RCC 7860 (cell line): ENCODE data around the gene NPAS1.
A peak's percentile ranks its signal among the peaks of the same experiment; 100 is the strongest.
"Not testable (repeated sequence)": the region's sequence is repeated elsewhere in the genome, so short reads cannot be mapped to it uniquely, and the experiment has no call there.

Experiments
- DNase-seq: peaks from one replicate; pipeline ENCODE4 v3.0.0-alpha.2; 2015; ENCODE audit warnings: low spot score
- FAIRE-seq: peaks from 2 replicates; lab custom pipeline; 2012; peaks lifted over from hg19 to GRCh38; lab: Jason Lieb, UNC

NPAS1 gene

DNA sequence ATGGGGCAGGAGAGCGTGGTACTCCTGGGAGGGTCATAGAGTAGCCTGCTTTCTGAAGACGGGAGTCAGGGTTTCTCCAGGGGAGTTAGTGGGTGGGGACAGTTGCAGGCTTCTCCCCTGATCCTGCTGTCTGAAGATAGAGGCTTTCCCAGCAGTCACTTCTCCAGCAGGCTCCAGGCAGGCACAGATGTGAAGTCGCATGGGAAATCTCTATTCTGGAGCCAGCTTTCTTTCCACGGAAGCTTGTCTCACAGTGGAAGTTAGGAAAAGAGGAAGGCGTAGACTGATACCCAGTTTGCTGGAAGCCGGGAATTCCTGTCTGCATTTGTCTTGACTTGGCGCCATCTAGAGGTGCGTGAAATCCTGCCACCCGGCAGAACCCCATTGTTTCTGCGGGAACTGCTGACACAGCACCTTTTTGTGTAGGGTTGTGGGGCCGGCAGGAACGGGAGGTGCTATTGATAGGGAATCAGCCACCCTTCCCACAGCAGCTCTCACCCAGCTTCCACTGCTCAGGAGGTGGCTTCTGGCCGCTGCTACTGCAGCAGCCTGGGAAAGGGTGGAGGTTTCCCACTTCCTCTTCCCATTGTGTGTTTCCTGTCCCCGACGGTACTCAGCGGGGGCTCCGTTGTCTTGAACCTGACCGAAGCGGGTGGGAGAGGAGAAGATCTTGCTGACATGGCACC lies 28.5 kb upstream of the NPAS1 start:
- FAIRE-seq (no peak), DNase-seq (peak; percentile 61)

DNA sequence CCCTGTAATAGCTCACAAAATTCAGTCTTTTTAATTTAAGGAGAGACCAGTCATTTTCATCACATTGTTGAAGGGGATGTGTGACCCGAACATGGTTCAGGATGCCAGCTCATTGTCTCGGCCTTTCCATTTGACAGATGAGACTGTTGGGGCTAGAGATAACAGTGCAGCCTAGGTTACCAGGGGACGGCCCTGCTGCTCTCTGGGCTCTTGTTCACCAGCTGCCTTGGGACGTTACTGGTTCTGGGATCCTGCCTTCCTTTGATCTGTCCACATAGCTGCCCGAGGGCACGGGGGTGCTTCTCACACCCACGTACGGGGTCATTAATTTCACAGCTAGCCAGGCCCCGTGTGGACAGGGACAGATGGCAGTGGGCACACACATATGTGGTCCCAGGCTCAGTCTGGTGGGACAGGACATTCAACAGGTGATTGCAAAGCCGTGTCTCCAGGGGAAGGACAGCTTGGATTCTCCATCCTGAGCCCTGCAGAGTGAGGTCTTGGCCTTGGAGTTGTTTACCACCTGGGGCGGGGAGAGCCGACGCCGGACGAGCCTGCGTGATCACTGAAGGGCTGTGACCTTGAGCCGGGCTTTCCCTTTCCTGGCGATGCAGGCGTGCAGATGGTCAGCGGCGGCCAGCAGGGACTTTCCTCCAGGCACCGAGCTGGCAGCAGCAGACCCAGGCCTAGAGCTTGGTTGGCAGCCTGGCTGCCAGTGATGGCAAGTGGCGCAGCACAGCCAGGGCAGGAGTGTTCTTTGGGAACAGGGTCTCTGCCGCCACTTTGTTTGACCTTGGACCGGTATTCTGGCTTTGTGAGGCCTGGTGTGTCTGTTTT lies 26.7 kb upstream of the NPAS1 start:
- no peak for DNase-seq
- FAIRE-seq: no peak

DNA sequence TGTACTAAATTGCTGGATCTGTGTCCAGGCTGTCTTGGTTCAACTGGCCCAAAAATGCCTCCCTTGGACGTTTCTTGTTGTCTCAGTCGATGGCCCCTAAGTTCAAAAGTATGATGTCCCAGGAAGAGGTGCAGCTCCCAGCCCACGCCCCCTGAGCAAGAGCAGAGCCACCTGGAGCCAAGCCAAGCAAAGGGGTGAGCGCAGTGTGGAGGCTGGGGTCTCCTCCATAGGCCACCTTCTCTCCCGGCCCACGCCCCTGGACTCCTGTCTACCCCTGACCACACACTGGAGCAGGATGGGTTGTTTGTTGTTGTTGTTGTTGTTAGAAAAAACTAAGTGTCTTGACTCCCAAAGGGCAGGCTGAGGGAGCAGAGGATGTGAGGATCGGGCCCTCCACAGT lies 26.0 kb upstream of the NPAS1 start:
- FAIRE-seq (no peak), DNase-seq (no peak)

DNA sequence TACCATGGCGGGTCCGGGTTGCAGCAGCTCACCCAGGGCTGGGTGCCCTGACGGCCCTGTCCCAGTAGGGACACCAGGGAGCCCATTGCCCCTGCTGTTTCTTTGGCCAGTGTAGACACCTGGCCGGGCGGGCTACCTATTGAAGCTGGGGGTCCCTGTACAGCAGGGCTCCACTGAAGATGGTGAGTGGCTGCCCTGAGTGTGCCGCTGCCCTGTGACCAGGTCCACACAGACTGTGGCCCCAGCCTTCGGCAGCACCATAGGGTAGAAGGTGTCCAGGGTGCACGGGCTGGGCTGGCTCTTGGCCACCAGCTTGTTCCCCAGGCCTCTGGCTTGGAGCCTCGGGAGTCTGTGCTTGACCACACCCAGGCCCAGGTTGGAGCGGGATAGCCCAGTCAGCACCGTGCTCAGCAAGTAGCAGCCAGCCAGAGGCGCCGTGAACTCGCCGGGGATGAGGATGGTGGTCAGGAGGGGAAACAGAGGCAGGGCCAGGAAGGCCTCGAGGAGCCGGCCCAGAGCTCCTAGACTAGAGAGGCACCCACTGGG lies 25.4 kb upstream of the NPAS1 start:
- no peak for FAIRE-seq

DNA sequence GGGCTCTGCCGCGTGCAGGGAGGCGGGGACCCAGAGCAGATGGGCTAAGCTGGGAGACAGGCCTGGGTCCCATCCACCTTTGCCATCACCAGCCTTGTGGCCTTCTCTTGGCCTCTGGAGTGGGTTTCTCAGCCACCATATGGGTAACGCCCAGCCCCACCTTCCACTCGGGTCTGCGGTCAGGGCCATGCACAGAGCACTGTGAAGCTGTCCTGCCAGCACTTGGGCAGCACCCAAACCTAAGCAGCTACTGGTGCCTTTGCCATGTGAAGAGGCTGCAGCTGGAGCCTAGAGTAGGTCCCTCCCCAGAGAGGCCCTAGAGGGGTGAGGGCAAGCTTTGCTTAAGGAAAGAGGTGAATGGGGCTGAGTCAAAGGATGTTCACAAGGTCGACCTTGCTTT lies 24.1 kb upstream of the NPAS1 start:
- FAIRE-seq: no peak

More for the DNA sequence above, 25.4 kb upstream of the NPAS1 start:
- DNase-seq: no peak

DNA sequence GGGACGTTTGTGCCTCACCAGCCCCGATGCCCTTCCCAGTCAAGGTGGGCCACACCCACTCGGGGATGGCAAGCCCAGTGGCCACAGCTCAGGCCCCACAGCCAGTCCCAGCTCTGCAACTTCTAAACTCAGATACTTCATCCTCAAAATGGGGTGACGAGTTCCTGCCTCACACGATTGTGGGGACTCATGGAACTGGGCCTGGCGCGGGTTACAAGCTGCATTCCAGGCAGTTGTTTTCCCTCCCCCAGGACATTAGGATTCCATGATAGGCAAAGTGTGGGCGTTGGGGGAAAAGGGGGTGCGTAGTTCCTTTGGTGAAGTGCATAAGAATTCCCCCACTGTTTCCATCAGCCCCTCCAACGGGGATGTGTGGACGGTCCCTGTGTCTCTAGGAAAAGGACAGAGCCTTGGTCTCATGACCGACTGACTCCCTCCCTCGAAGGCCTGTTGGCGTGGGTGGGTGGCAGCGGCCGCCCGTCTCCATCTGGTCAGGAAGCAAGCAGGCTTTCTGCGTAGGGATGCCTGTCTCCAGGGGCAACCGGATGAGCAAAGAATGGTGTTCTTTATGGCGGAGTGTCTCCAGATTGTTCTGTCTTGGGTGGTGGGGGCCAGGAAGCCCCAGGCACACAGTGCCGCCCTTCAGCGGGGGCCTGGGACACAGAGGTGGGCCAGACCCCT lies 21.1 kb upstream of the NPAS1 start:
- no peak for FAIRE-seq
- no peak for DNase-seq

More for the DNA sequence above, 24.1 kb upstream of the NPAS1 start:
- DNase-seq: no peak

DNA sequence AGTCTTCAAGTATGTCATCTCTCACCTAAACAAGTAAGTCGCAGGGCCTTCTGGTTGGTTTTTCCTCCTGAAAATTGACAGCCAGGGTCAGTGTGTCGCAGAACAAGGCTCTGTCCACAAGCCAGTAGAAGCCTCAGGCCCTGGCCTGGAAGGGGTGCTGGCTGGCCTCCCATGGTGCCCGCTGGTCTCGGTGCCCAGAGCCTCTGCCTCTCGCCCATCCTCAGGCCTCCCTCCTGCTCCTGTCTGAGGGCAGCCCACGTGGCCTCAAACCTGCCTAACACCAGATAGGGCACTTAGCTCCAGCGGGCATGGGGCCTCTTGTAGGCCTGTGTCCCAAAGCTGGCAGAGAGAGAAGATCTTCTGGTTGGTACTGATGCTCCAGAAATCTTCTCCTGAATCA lies 20.3 kb upstream of the NPAS1 start:
- no peak for DNase-seq
- no peak for FAIRE-seq

DNA sequence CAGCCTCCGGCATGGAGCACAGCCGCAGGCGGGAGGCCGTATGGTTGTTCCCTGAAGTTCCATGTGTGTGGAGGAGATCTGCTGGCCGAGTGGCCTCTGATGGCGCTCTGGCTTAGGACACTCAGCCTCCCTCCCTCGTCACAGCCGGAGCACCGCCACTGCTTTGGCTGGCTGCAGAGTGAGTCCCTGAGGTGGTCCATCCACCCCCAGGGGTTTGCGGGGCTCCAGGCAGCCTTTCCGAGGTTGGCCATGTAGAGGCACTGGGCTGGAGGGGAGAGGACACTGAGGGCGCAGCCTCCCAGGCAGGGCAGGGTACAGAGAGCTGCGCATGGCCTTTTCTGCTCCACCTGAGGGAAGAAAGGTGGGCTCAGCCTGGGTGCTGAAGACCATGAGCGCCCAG lies 19.8 kb upstream of the NPAS1 start:
- DNase-seq (no peak), FAIRE-seq (no peak)

DNA sequence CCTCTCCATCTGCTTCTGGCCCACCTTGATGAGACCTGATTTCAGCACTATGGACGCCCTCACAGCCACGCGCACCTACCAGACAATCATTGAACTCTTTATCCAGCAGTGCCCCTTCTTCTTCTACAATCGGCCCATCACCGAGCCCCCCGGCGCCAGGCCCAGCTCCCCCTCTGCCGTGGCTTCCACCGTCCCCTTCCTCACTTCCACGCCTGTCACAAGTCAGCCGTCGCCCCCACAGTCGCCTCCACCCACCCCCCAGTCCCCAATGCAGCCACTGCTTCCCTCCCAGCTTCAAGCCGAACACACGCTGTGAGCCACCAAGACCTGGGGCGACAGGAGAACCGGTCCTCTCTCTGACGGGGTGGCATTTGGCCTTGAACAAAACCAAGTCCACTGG lies 19.3 kb upstream of the NPAS1 start:
- no peak for FAIRE-seq
- no peak for DNase-seq

DNA sequence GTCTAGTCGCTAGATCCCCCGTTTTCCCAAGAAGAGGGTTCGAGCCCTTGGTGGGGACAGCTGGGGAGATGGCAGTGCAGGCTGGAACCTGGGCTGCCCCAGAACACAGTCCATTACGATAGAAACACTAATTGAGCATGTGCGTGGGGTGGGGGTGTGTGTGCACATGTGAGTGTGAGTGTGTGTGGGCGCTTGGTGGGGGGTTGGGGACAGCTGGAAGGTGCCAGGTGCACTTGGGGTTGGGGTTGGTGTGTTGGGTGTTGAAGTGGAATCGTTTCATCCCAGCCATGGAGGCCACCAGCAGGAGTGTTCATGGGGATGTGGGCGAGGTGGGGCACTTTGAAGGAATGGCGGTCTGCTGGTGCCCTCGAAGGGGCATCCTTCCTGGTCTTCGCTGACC lies 18.1 kb upstream of the NPAS1 start:
- DNase-seq (no peak), FAIRE-seq (no peak)

DNA sequence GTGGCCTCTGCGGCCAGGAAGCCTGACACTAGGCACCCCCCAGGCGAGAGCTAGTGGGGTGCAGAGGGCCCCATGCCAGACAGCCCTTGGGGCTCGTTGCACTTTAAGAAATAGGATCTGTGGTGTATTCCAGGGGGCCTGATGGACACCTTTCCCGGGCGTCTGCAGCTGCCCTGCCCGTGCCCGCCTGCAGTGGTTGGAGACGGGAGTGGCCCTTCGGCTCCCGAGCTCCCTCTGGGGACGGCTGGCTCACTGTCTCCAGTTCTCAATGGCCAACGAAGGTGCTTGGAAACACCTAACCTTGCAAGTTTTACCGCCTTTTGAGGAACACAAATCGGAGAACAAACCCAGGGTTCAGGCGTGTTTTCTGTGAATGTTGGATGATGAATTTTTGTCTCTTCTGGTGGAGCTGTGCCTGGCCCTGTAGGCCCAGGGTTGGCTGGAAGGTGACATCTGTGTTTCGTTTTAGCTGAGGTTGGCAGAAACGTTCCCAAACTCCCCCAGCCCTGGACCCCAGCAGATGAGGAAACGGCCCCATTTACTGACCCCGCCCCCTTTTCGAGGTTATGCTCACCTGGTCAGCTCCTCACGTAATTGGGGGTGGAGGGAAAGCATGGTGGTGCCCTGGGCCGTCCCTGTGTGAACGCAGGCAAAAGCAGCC lies 17.4 kb upstream of the NPAS1 start:
- DNase-seq (no peak), FAIRE-seq (no peak)

DNA sequence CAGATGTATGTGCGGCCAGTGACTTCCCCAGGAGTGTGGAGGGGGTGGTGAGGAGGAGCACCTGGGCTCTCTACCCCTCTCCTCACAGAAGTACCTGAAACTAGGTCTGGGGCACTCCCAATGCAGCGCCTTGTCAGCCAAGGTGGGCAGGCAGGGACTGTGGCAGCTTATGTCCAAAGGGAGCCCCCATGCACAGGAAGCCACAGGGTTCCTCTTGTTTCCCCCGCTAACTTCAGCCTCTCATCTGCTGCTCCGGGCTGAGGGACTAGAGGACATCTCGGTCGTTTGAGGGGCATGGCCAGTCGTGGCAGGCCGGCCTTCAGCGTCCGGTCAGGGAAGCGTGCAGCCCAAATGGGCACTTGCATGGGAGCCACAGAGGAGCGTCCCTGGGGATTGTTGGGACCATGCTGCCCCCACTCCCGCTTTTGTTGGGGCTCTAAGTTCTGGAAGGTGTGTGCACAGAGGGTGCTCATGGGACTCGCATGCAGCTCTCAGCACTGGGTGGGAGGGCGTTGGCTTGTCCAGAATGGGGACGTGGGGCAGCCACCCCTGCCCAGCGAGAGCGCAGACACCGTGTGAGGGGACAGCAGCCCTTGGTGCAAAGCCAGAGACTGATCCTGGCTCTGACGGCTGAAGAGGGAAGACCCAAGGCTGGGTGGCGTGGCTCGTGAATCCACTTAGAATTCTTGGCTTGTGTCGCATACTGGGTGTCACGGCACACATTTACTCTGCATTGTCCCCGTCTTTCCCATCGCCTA lies 16.6 kb upstream of the NPAS1 start:
- FAIRE-seq (no peak), DNase-seq (no peak)

DNA sequence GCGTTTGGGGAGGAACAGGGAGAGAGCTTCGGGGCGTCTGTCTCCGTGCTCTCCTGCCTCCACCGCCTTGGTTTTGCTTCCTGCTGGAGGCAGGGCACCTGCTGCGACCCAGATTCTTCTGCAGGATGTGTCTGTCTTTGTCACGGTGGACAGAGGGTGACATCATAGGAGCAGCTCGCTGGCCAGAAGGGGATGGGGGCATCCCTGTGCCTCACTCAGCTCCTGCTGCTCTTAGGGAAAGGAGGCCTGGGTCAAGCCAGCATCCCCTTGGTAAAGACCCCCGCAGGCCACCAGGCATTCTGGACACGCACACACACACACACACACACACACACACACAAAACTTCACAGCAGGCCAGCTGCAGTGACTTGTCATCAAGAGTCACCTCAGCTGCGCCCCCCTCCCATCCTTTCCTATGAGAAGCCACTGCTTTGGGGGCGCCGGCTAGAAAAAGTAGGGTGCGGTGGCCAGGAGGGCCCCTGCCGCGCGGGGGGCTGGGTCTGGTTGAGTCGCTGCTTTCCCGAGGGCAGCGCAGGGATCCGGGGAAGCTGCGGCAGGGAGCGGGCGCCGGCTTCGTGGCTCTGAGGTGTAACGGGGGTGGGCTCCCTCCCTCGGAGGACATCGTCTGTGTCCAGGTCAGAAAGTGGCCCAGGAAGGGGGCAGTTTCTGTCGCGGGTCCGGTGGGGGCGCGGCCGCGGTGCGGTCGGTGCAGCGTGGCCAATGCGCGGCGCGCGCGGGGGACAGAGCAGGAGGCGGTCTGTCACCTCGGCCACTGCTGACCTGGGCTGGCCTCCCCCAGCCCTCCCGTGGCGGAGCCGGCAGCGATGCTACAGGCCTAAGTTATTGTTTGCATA lies 15.8 kb upstream of the NPAS1 start:
- FAIRE-seq: no peak
- no peak for DNase-seq

DNA sequence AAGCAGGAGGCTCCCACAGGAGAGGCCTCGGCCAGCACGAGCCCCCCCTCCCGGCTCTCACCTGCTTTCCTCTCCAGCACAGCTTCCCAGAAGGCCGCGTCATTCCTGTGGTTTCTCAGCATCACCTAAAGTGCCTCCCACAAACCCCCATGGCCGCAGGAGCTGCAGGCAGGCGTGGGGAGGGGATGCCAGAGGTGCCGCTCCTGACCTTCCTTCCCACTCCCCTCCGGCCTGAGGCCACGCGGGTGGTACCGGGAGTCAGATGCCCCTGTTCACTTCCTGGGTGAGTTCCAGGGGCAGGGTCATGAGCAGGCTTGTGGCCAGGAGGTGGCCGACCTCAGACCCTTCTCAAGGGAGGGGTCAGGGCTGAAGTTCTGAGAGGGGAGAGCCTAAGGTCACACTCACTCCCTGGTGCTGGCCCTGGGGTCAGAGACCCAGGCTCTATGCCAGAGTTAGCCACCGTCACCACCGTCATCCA lies 14.4 kb upstream of the NPAS1 start:
- no peak for FAIRE-seq
- no peak for DNase-seq

DNA sequence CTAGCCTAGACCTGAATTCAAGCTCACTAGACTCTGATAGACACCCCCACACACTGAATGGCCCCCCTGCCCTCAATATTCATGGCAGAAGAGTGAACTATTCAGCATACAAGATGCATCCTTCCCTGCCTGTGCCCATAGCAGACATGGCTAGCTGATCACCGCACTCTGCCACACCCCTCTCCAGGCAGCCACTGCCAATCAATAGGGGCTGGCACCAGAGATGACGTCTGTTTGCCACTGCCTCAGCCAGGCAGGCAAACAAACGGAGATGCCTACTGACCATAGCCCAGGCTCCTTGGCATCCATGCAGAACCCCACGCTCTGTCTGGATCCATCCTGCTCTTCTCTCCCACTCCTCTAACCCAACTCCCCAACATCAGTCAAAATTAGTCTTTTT lies 13.8 kb upstream of the NPAS1 start:
- FAIRE-seq (no peak), DNase-seq (no peak)

DNA sequence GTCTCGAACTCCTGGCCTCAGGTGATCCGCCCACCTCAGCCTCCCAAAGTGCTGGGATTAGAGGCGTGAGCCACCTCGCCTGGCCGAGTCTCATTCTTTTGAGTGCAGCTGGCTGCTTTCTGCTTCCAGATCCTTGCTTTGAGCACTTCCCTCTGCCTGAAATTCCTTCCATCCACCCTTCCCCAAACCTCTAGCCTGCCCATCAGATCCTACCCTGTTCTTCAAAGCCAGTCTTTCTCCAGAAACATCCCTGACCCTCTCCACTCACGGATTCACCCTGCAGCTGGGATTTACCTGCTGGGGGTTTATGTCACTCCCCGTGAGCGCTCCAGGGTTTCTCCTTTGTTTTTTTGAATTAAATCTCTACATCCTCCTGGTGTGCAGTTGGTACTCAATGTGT lies 13.1 kb upstream of the NPAS1 start:
- DNase-seq (no peak), FAIRE-seq (no peak)

DNA sequence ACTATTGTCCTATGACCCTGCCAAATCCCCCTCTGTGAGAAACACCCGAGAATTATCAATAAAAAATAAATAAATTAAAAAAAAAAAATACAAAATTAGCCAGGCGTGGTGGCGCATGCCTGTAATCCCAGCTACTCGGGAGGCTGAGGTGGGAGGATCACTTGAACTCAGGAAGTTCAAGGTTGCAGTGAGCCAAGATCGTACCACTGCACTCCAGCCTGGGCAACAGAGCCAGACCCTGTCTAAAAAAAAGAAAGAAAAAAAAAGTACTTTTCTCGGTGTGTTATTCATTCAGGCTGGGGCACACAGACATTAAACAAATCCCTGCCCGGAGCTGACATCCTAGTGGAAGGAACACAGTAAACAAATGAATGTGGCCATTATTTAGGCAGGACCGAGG lies 9.1 kb upstream of the NPAS1 start:
- FAIRE-seq, DNase-seq: not testable (repeated sequence)

DNA sequence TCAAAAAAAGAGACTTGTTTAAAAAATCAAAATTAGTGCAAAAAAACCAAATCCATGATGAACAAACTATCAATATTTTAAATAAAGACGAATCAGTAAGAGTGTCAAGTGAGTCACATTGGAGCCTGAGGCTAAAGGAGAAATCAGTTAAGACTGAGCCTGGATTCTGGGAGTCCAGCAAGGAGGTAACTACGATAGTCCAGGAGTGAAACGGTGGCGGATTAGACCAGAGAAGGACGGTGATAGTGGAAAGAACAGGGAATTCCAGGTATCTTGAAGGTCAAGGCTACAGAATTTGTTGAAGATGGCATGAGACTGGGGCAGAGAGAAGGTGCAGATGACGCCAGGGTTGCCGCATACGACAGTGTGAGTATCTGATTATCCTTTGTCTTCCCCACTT lies 7.0 kb upstream of the NPAS1 start:
- FAIRE-seq: no peak

DNA sequence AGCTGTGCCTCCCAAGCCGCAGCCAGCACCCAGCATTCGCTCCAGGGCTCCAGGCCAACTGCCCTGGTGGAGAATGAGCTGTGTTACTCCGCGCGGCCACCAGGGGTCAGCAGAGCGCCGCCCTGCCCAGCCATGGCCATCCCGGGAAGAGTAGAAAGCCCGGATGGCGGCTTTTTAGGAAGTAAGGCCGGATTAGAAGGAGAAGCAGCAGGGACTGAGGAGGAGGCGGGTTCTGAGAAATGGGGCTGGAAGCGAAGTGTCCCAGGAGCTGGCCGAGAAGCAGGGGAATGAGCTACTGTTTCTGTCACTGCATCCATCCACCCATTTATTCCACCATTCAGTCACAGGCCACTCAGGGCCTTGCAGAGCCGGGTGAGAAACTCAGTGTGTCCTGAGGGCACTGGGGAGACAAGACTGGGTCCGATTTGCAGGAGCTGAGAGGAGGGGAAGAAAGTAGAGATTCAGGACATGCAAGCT lies 6.6 kb upstream of the NPAS1 start:
- DNase-seq (peak; percentile 56), FAIRE-seq (peak; percentile 22)

More for the DNA sequence above, 7.0 kb upstream of the NPAS1 start:
- no peak for DNase-seq
